ENCODE results near the gene CCDC86. TPM values are rescaled to one million over a fixed set of nuclear protein-coding genes. Genes with fewer than 3 reads are reported as not detected.
"Not testable (repeated sequence)": the region's sequence is repeated elsewhere in the genome, so short reads cannot be mapped to it uniquely, and the experiment has no call there.

The CCDC86 gene
- total RNA-seq, 4 donors from 2014 or later, result 11.6 to 29.5 (median 21.8) TPM

DNA sequence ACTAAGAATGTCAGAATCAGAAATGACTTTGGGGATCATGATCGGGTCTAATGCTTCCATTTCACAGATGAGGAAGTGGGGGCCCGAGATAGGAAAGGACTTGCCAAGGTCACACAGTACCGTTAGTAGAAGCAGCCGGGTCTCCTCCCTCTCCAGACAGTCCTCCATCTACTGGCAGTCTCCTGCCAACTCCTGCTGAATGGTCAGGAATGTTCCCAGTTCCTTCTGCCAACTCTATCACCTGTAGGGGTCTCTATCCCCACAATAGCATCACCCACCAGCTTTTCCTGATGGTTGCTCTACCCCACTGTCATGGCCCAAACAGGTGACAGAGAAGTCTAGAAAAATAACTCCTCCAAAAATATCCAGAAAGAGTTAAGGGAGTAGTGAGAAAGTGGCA, 23.9 kb upstream of the CCDC86 start:
- H3K27ac ChIP-seq (replicated peaks in 1 of 4), result no peak overlapping the region
- DNase-seq (ENCODE audit: extremely low spot score), result no peak
- TF ChIP-seq, protein P1, sequence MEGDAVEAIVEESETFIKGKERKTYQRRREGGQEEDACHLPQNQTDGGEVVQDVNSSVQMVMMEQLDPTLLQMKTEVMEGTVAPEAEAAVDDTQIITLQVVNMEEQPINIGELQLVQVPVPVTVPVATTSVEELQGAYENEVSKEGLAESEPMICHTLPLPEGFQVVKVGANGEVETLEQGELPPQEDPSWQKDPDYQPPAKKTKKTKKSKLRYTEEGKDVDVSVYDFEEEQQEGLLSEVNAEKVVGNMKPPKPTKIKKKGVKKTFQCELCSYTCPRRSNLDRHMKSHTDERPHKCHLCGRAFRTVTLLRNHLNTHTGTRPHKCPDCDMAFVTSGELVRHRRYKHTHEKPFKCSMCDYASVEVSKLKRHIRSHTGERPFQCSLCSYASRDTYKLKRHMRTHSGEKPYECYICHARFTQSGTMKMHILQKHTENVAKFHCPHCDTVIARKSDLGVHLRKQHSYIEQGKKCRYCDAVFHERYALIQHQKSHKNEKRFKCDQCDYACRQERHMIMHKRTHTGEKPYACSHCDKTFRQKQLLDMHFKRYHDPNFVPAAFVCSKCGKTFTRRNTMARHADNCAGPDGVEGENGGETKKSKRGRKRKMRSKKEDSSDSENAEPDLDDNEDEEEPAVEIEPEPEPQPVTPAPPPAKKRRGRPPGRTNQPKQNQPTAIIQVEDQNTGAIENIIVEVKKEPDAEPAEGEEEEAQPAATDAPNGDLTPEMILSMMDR (IDR thresholded peaks at IDR 0.05), result no peak
- no peak for TF ChIP-seq POLR2AphosphoS5 (IDR thresholded peaks at IDR 0.05)
- no peak for TF ChIP-seq POLR2A (IDR thresholded peaks at IDR 0.05; ENCODE audit: low read depth)
- H3K4me3 ChIP-seq, result no peak overlapping the region
- H3K4me1 ChIP-seq, result no peaks in the 10 kb centered on the region
- H3K27me3 ChIP-seq, result no peaks in the 10 kb centered on the region
- H3K36me3 ChIP-seq, result no peaks in the 10 kb centered on the region
- intact Hi-C loops (cut with DNase I), result no loop called here
- peaks cover 0 to 16% (median 14%) of the 10 kb centered on the region in 4 donors for H3K9me3 ChIP-seq
- WGBS, result 78% methylated on average over 4 of the region's 4 CpGs

DNA sequence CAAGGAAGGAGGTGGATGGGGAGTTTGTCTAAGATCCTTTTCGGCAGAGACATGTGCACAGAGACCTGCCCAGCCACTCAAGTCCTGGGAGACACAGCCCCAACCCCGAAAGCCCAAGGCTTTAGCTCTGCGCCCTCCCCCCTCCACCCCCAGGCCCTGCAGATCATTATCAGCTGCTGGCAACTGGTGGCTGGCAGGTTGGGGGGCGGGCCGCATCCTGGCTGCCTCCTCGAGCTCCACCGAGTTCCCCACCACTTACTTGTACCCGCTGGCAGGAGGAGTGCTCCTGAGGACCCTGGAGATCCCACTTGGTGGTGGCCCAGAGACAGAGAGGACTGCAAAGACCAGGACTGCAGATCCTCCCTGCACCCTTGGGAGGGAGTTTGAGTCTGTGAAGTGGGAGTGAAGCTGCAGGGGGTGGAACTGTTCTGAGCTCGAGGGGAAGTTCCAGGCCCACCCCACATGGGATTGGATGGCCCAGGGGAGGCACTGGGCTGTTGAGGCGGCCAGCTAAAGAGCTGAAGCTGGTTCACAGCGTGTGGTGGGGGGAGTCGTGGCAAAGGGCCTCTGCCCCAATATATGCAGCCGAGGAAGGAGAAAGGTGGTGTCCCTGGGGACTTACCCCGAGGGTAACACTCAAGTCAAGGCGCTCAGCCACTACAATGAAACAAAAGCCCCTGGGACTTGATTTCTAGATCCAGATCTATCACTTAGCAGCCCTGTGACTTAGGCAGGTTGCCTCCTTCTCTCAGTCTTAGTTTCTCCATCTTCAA, 19.9 kb upstream of the CCDC86 start:
- TF ChIP-seq POLR2A (IDR thresholded peaks at IDR 0.05; ENCODE audit: low read depth), result no peak
- TF ChIP-seq, protein P1 (IDR thresholded peaks at IDR 0.05), result no peak
- no peak for TF ChIP-seq EP300 (IDR thresholded peaks at IDR 0.05)
- TF ChIP-seq POLR2AphosphoS5 (IDR thresholded peaks at IDR 0.05), result no peak
- WGBS, result 73% methylated on average over 15 of the region's 15 CpGs
- H3K27ac ChIP-seq (replicated peaks in 1 of 4), result no peak overlapping the region
- no peak for DNase-seq (ENCODE audit: extremely low spot score)
- intact Hi-C loops (cut with DNase I), result no loop called here
- no peaks in the 10 kb centered on the region for H3K36me3 ChIP-seq
- H3K4me1 ChIP-seq, result no peaks in the 10 kb centered on the region
- peaks cover 0 to 8% (median 7%) of the 10 kb centered on the region in 4 donors for H3K9me3 ChIP-seq
- no peaks in the 10 kb centered on the region for H3K27me3 ChIP-seq
- no peak overlapping the region for H3K4me3 ChIP-seq

DNA sequence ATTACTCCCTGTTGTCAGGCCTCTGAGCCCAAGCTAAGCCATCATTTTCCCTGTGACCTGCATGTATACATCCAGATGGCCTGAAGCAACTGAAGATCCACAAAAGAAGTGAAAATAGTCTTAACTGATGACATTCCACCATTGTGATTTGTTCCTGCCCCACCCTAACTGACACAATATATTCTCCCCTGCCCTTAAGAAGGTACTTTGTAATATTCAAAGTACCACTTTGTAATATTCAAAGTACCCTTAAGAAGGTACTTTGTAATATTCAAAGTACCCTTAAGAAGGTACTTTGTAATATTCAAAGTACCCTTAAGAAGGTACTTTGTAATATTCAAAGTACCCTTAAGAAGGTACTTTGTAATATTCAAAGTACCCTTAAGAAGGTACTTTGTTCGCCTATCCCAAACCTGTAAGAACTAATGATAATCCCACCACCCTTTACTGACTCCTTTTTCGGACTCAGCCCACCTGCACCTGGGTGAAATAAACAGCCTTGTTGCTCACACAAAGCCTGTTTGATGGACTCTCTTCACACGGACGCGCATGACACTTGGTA, 18.1 kb upstream of the CCDC86 start:
- H3K27me3 ChIP-seq; H3K27ac ChIP-seq (replicated peaks in 1 of 4); H3K4me1 ChIP-seq; intact Hi-C loops (cut with DNase I); DNase-seq (ENCODE audit: extremely low spot score); H3K9me3 ChIP-seq; H3K4me3 ChIP-seq; H3K36me3 ChIP-seq: not testable (repeated sequence)
- WGBS, result 97% methylated on average over 5 of the region's 5 CpGs

DNA sequence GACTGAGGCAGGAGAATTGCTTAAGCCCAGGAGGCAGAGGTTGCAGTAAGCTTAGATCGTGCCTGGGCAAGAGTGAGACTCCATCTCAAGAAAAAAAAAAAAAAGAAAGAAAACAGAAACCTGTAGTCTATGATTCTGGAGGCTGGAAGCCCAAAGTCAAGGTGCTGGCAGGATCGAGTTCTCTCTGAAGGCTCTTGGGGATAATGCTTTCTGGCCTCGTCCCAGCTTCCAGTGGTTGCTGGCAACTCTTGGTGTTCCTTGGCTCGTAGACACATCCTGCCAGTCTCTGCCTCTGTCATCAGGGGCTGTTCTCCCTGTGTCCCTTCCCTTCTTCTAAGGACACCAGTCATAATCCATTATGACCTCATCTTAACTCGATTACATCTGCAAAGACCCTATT, 16.8 kb upstream of the CCDC86 start:
- H3K36me3 ChIP-seq, result no peaks in the 10 kb centered on the region
- no peak overlapping the region for H3K4me3 ChIP-seq
- H3K27me3 ChIP-seq, result no peaks in the 10 kb centered on the region
- no peaks in the 10 kb centered on the region for H3K9me3 ChIP-seq
- no peak for TF ChIP-seq POLR2AphosphoS5 (IDR thresholded peaks at IDR 0.05)
- no peak for TF ChIP-seq POLR2A (IDR thresholded peaks at IDR 0.05; ENCODE audit: low read depth)
- TF ChIP-seq, protein P1 (IDR thresholded peaks at IDR 0.05), result no peak
- TF ChIP-seq EP300 (IDR thresholded peaks at IDR 0.05), result no peak
- DNase-seq (ENCODE audit: extremely low spot score), result no peak
- H3K27ac ChIP-seq (replicated peaks in 1 of 4), result no peak overlapping the region
- H3K4me1 ChIP-seq, result no peaks in the 10 kb centered on the region
- WGBS, result 74% methylated on average over 5 of the region's 5 CpGs
- intact Hi-C loops (cut with DNase I), result no loop called here

DNA sequence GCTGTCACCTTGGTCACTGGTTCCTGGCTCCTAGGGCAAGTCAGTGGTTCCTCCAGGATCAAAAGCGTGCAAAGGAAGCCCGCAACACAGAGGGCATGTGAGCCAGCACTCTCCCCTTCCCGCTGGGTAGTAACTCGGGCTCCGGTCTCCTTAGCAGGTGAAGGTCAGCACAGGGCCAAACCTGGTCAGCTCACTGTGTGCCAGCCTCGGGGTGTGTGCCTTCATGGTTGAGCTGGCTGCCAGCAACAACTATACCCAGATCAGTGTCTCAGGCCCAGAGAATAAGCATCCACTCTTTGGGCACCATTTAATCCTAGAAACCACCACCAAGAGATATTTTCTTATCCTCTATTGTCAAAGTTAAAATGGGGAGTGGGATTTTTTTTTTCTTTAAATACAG, 16.1 kb upstream of the CCDC86 start:
- TF ChIP-seq, protein P1 (IDR thresholded peaks at IDR 0.05), result no peak
- no peak for TF ChIP-seq POLR2A (IDR thresholded peaks at IDR 0.05; ENCODE audit: low read depth)
- TF ChIP-seq POLR2AphosphoS5 (IDR thresholded peaks at IDR 0.05), result no peak
- no peak for TF ChIP-seq EP300 (IDR thresholded peaks at IDR 0.05)
- no peaks in the 10 kb centered on the region for H3K9me3 ChIP-seq
- H3K27me3 ChIP-seq, result no peaks in the 10 kb centered on the region
- H3K4me3 ChIP-seq, result no peak overlapping the region
- no peaks in the 10 kb centered on the region for H3K36me3 ChIP-seq
- 74% methylated on average over 4 of the region's 6 CpGs for WGBS
- intact Hi-C loops (cut with DNase I), result no loop called here
- H3K27ac ChIP-seq (replicated peaks in 1 of 4), result no peak overlapping the region
- no peak for DNase-seq (ENCODE audit: extremely low spot score)
- H3K4me1 ChIP-seq, result no peaks in the 10 kb centered on the region
